ENCODE measurements around the gene POLDIP2.
A peak's percentile ranks its signal among the peaks of the same experiment; 100 is the strongest.

POLDIP2 gene

DNA sequence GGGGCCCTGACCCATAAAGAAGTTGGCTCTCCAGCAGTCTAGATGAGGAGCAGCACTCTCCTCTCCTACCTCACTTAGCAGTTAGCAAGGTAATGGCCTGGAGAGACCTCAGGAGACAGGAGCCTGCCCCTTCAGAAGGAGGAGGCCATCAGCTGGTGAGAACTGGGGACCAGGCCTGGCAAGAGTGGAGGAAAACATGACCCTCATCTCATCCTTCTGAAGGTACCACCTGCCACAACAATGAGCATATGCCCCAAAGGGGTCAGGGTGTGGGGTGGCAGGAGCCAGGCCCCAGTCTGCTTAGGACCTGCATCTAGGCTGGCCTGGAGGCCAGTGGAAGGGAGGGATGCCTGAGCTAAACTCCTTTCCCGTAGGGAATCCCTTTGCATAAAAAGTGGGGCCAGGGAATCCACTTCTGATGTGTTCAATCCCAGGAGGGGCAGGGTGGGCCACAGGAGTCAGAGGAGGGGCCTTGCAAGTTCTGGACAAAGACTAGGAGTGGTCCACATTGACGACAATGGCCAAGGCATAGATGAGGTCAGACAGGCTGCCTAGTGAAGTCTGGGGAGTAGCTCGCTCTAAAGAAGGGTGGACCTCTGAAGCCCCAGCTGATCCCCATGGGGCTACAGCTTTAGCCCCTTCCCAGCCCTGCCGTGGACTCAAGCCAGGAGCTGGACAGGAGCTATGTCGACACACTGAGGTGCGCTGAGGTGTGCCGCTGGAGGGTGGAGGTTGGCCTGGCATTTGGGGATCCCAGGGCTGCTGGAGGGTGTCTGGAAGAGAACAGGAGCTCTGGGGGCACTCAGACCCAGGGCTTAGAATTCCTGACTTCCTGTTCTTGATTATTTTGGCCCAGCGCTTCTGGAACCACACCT is 6.7 kb upstream of the POLDIP2 start:
- H3K27ac ChIP-seq (ENCODE audit: low read length): no peak overlapping the region
- H3K9me3 ChIP-seq (ENCODE audit: insufficient read depth, low read length, severe bottlenecking): no peaks in the 10 kb centered on the region
- TF ChIP-seq, protein P1, sequence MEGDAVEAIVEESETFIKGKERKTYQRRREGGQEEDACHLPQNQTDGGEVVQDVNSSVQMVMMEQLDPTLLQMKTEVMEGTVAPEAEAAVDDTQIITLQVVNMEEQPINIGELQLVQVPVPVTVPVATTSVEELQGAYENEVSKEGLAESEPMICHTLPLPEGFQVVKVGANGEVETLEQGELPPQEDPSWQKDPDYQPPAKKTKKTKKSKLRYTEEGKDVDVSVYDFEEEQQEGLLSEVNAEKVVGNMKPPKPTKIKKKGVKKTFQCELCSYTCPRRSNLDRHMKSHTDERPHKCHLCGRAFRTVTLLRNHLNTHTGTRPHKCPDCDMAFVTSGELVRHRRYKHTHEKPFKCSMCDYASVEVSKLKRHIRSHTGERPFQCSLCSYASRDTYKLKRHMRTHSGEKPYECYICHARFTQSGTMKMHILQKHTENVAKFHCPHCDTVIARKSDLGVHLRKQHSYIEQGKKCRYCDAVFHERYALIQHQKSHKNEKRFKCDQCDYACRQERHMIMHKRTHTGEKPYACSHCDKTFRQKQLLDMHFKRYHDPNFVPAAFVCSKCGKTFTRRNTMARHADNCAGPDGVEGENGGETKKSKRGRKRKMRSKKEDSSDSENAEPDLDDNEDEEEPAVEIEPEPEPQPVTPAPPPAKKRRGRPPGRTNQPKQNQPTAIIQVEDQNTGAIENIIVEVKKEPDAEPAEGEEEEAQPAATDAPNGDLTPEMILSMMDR (IDR thresholded peaks at IDR 0.05; ENCODE audit: borderline replicate concordance, extremely low read depth, low read length, poor library complexity, severe bottlenecking): no peak
- no peak for TF ChIP-seq EZH2 (IDR thresholded peaks at IDR 0.05; ENCODE audit: borderline replicate concordance, low read depth, low read length, severe bottlenecking)
- H3K4me2 ChIP-seq (ENCODE audit: insufficient read depth, low read length): no peak overlapping the region
- H3K4me3 ChIP-seq (ENCODE audit: low read depth in 1 of 2, low read length in 2 of 2): no peak overlapping the region
- no peak overlapping the region for H2AFZ ChIP-seq (ENCODE audit: low read depth, low read length)
- H3K36me3 ChIP-seq (ENCODE audit: insufficient read depth, low read length): peaks cover 37% of the 10 kb centered on the region
- no peak for DNase-seq
- no peak for ATAC-seq (ENCODE audit: insufficient read depth, low read depth)
- H3K27me3 ChIP-seq (ENCODE audit: insufficient read depth, low read length, poor library complexity): no peaks in the 10 kb centered on the region
- H3K9ac ChIP-seq (ENCODE audit: low read depth, low read length): no peak overlapping the region
- peaks cover 4% of the 10 kb centered on the region; the same call in 1 of the 2 replicates for H4K20me1 ChIP-seq (ENCODE audit: insufficient read depth, low read length)
- H3K79me2 ChIP-seq (ENCODE audit: insufficient read depth, low read length): peaks cover 3% of the 10 kb centered on the region; the same call in 1 of the 2 replicates
- H3K4me1 ChIP-seq (ENCODE audit: insufficient read depth, low read length): peaks cover 3% of the 10 kb centered on the region; the same call in 1 of the 2 replicates

DNA sequence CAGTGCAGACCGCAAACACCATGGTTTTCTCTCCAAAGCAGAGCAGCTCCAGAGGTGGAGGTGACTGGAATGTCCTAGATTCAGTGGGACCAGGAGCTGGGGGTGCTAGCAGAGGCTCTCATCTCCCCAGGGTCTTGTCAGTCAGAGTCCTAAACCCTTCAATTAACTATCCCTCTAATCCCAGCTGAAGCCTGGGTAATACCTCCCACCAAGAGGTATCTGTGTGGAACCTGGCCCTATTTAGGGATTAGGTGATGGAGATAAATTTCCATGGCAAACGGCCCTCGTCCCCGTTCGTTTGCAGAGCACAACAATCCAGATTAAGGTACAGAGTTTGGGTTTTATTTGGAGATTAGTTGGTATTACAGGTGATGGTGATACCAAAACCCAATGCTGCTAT is 5.9 kb upstream of the POLDIP2 start:
- H3K9me3 ChIP-seq (ENCODE audit: insufficient read depth, low read length, severe bottlenecking): no peaks in the 10 kb centered on the region
- no peak overlapping the region for H2AFZ ChIP-seq (ENCODE audit: low read depth, low read length)
- H3K4me1 ChIP-seq (ENCODE audit: insufficient read depth, low read length): peaks cover 11% of the 10 kb centered on the region
- H3K4me2 ChIP-seq (ENCODE audit: insufficient read depth, low read length): no peak overlapping the region
- H3K79me2 ChIP-seq (ENCODE audit: insufficient read depth, low read length): peaks cover 11% of the 10 kb centered on the region
- H3K27ac ChIP-seq (ENCODE audit: low read length): no peak overlapping the region
- DNase-seq: no peak
- peaks cover 40% of the 10 kb centered on the region for H3K36me3 ChIP-seq (ENCODE audit: insufficient read depth, low read length)
- ATAC-seq (ENCODE audit: insufficient read depth, low read depth): no peak
- no peak overlapping the region for H3K4me3 ChIP-seq (ENCODE audit: low read depth in 1 of 2, low read length in 2 of 2)
- H3K27me3 ChIP-seq (ENCODE audit: insufficient read depth, low read length, poor library complexity): no peaks in the 10 kb centered on the region
- H3K9ac ChIP-seq (ENCODE audit: low read depth, low read length): no peak overlapping the region
- peaks cover 4% of the 10 kb centered on the region; the same call in 1 of the 2 replicates for H4K20me1 ChIP-seq (ENCODE audit: insufficient read depth, low read length)
- no peak for TF ChIP-seq EZH2 (IDR thresholded peaks at IDR 0.05; ENCODE audit: borderline replicate concordance, low read depth, low read length, severe bottlenecking)
- TF ChIP-seq, protein P1 (IDR thresholded peaks at IDR 0.05; ENCODE audit: borderline replicate concordance, extremely low read depth, low read length, poor library complexity, severe bottlenecking): no peak

DNA sequence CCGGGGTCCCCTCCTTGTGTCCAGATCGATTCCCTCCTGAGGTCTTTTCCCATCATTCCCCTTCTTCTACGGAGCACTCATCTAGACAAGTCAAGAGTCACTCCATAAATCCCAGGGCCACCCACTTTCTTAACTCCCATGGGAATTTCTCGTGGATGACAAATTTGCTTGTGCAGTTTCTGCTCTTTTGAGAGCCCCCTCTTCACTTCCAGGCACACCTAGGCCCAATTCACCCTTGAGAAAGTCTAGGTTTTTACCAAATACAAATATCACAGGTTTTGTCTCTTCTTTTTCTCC is 522 bp upstream of the POLDIP2 start:
- Histone ChIP-seq H3K36me3 (ENCODE audit: insufficient read depth, low read length) (peaks cover 56% of the 10 kb centered on the region), H3K4me1 (ENCODE audit: insufficient read depth, low read length) (peaks cover 35% of the 10 kb centered on the region), H3K9ac (ENCODE audit: low read depth, low read length) (peak overlapping the region; percentile 91), H4K20me1 (ENCODE audit: insufficient read depth, low read length) (no peaks in the 10 kb centered on the region), H3K4me2 (ENCODE audit: insufficient read depth, low read length) (peak overlapping the region; percentile 86), H3K27ac (ENCODE audit: low read length) (peak overlapping the region; percentile 73), H3K27me3 (ENCODE audit: insufficient read depth, low read length, poor library complexity) (no peaks in the 10 kb centered on the region), H2AFZ (ENCODE audit: low read depth, low read length) (peak overlapping the region; percentile 94), H3K9me3 (ENCODE audit: insufficient read depth, low read length, severe bottlenecking) (no peaks in the 10 kb centered on the region), H3K4me3 (ENCODE audit: low read depth in 1 of 2, low read length in 2 of 2) (peak overlapping the region; percentile 82 to 91), H3K79me2 (ENCODE audit: insufficient read depth, low read length) (peaks cover 38% of the 10 kb centered on the region)
- ATAC-seq (ENCODE audit: insufficient read depth, low read depth) (no peak), DNase-seq (no peak)
- TF ChIP-seq, protein P1 (IDR thresholded peaks at IDR 0.05; ENCODE audit: borderline replicate concordance, extremely low read depth, low read length, poor library complexity, severe bottlenecking): no peak
- TF ChIP-seq EZH2 (IDR thresholded peaks at IDR 0.05; ENCODE audit: borderline replicate concordance, low read depth, low read length, severe bottlenecking): no peak
